GM18858 (cell line): ENCODE data around the gene SV2C.
"Not testable (repeated sequence)": the region's sequence is repeated elsewhere in the genome, so short reads cannot be mapped to it uniquely, and the experiment has no call there.

Experiments used
- ATAC-seq: cut with Tn5 transposase; IDR thresholded peaks from one replicate; pipeline ENCODE4 v1.9.1; 2021; ENCODE audit not compliant: unreplicated experiment

SV2C gene

GRCh38 chr5:76292620-76293322 is 209.6 kb downstream of the SV2C start:
- ATAC-seq: peak; percentile 75

- ATAC-seq: no peak
Observed at GRCh38 chr5:76294573-76294972, 211.4 kb downstream of the SV2C start.

DNA sequence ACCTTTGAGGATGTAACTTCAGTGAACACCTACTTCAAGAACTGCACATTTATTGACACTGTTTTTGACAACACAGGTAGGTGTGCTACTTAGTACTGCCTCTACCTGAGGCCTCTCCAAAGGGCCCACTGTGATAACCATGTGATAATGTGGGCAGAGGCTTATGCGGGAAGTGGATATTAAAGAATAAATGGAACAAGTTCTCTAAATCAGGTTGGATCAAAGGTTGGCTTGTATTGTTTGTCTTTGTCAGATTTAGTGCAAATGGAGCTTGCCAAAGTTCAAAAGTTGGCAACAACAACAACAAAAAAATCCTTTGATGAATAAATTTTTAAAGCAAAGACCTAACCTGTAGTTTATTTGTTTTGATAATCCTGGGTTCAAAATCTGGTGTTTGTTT is 215.7 kb downstream of the SV2C start:
- ATAC-seq: no peak

DNA sequence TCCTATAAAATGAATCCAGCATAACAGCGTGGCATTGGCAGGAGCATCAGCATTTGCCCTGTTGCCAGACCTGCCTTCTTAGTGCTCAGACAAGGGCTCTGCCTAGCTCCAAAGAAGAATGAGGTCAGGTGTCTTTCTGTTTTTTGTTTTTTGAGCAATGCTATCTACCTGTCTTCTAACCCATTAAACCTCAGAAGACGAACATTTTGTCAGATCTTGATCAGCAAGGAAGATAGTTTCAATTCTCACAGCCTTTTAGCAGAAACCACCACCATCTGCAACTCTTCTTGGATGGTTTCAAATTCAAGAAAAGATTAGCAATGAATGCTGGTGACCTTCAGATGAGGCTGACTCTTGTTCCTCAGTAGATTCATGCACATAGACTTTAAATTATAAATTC is 216.4 kb downstream of the SV2C start:
- no peak for ATAC-seq

DNA sequence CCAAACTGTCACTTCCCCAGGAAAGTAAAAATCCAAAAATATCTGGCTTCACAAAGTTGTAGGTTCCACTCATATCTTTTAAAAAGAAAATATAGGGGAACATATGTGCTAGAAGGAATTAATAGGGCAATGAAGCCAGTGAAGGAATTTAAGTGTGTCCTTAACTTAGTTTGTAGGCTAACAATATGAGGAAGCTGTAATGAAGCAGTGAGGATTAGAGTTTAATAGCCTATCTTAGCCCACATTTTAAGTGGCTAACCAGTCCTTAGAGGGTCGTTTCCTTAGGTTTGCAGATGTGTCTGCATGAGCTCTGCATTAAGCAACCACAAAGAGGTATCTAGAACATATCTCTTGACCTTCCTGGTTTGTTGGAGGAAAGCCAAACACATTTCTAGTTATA is 218.7 kb downstream of the SV2C start:
- ATAC-seq: not testable (repeated sequence)

DNA sequence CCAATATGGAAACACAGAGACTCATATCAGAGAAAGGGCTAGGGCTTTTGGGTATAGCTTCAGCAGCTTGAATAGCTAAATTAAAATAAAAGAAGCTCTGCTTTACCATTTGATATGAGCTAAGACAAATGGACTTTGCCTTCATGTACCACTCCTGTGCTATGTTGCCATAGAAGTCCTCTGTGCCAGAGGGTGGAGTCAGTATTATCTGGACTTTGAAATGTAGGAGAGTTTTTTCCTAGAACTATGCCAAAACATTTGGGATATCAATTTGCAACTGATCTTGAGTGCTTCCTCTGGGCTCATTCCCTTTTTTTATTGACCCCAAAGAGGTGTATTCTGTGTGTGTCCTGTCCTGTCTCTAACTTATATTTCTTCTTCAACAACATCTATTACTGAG is 219.5 kb downstream of the SV2C start:
- not testable (repeated sequence) for ATAC-seq

DNA sequence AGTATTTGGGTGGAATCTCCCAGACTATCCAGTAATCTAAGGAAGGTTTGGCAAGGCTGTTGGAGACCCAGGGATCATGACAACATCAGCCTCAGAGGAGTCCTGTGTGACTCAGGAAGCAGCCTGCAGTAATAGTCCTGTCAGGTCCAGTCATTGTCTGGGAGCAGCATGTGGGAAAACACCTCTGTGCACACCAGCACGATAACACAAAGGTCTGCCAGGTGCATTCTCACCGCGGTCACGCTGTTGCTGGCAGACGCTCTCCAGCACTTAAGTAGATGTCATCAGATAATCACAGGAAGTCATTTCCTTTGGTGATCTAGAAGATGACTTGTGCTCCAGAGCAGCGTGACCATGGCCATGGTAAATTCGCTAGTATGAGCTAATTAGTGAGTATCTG is 220.7 kb downstream of the SV2C start:
- ATAC-seq: peak; percentile 59

GRCh38 chr5:76305269-76305668 is 222.1 kb downstream of the SV2C start:
- no peak for ATAC-seq

- no peak for ATAC-seq
Observed at GRCh38 chr5:76305775-76306174, 222.6 kb downstream of the SV2C start.

DNA sequence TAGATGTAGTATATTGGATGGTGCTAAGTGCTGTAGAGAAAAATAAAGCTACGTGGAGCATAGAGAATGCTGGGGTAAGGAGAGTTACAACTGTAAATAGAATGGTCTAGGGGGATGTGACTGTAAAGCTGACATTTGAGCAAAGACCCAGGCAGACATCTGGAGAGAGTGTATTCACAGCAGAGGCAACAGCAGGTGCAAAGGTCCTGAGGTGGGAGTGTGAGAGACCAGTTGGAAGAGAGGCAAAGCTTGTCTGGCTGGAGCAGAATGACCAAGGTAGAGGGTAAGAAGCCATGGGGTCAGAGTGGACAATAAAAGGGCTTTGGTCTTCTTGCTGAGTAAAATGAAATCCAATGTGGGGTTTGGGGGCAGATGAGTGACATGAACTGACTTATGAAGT is 227.0 kb downstream of the SV2C start:
- no peak for ATAC-seq

- no peak for ATAC-seq
Observed at GRCh38 chr5:76312783-76313182, 229.6 kb downstream of the SV2C start.

GRCh38 chr5:76314643-76315042 is 231.5 kb downstream of the SV2C start:
- no peak for ATAC-seq

DNA sequence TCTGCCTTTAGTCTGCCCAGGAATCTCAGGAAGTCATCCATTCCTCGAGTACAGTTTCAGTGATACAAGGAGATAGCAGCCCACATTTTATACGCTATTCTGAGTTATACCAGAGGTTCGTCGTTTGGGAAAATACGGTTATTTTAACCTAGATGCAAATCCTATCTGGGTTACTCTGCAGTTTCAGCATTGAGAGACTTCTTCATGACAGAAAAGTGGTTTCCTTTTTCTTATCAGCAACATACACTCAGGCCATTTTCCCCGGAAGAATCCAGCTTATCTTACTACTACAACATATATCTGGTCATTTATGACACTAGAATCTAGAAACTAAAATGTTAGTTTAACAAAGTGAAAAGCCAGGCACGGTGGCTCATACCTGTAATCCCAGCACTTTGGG is 236.5 kb downstream of the SV2C start:
- no peak for ATAC-seq

- ATAC-seq: not testable (repeated sequence)
Observed at GRCh38 chr5:76323494-76323893, 240.3 kb downstream of the SV2C start.

DNA sequence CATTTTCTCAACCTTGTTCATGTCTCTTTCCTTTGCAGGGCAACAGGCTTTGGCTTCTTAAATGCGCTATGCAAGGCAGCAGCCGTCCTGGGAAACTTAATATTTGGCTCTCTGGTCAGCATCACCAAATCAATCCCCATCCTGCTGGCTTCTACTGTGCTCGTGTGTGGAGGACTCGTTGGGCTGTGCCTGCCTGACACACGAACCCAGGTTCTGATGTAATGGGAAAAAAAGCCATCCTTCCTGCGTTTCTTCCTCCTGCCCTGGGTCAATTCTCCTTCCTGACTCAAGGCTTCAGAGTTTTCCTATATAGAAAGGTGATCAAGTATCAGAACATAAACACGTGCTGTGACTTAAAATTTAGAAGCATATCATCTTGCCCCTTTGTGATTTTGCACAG is 242.1 kb downstream of the SV2C start:
- no peak for ATAC-seq

GRCh38 chr5:76325876-76326491 is 242.8 kb downstream of the SV2C start:
- ATAC-seq: no peak

- ATAC-seq: no peak
Observed at GRCh38 chr5:76326577-76327302, 243.6 kb downstream of the SV2C start.

DNA sequence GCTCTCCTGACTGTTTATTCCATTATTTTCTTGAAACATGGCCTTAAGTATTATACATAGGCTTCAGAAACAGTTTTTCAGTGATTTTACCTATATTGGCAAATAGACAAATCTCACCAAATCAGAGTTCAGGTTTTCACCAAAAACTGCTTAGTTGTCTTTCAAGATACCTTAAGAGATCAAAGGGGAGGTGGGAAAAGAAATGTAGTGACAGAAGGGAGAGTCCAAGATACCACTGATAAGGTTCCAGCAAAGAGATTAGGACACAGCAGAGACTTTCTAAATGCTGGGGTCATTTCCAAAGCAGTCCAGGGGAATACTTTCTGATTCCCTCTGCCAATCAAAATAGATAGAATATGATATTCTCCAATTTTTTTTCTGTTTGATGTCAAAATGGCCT is 246.2 kb downstream of the SV2C start:
- no peak for ATAC-seq

DNA sequence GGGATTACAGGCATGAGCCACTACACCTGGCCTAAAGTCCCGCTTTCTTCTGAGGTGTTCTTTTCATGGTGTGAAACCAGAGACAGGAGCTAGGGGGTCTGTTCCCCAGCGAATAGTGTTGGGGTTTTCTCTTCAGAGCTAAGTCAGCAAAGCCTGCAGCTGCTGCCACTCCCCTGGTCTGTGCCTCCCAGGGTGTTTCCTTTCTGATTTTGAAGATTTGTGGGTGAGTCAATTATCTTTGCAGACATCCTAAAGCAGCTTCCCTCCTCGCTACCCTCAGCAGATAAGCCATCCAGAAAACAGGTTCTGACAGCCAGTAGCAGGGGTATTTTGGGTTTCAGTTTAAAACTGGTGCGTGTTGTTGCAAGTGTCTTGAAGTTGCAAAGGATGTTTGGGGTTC is 247.9 kb downstream of the SV2C start:
- ATAC-seq: no peak

- no peak for ATAC-seq
Observed at GRCh38 chr5:76332102-76332501, 248.9 kb downstream of the SV2C start.

- no peak for ATAC-seq
Observed at GRCh38 chr5:76332611-76333205, 249.5 kb downstream of the SV2C start.

DNA sequence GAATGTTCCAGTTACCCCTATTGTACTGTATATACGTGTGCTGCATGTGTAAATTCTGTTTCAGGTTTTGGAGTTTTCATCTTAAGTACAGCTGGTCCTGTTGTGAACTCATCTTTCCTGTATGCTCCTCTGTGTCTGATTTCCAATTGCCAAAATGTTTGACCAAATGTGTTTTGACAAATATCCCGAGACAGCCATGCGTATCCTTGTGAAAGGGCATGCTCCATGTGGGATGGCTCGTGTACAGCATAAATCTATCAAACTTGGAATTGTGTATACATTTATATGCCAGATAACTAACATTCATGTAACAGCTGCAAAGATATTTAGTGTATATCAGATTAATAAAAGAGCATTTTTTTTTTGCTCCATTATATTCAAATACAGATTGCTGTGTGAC is 250.4 kb downstream of the SV2C start:
- no peak for ATAC-seq
